Measurements from ENCODE around the gene EDN3. TPM values are rescaled to one million over a fixed set of nuclear protein-coding genes. Genes with fewer than 3 reads are reported as not detected.

The EDN3 gene
- total RNA-seq, 3 donors from 2014 or later (not counting 1 experiment from before 2014, with no cell fraction given) = 0.24 to 0.53 (median 0.41) TPM

DNA sequence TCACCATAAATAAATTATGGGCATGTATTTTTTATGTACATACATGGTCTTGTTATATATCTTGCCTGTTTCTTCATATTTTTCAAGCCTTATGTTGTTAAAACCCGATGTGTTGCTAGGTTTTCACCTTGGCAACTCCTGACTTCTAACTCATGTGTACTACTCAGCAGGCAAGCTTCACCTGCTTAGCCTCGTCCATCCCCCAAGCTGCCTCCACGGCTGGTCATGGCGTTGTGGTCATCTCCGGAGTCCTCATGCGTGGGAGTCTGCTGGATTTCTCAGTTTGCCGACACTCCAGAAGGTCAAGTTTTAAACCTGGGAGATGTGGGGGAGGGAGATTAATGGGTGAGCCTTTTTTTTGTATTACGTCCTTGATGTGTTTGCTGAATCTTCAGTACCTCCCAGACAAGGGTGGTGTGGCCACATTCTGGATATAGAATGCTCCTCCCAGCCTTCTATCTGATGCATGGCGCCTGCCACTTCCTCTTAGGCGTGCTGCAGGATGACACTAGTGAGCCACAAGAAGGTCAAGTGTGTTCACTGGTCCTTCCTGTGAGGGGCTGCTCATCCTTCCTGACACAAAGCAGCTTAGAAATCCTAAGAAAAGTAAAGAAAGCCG, 26.6 kb upstream of the EDN3 start:
- Mint-ChIP-seq H3K4me3 (peak overlapping the region; percentile 67), H3K9me3 (no peaks in the 10 kb centered on the region), H3K36me3 (no peaks in the 10 kb centered on the region), H3K4me1 (peaks cover 32 to 36% of the 10 kb centered on the region in 2 donors), H3K27ac (no peak overlapping the region), H3K27me3 (ENCODE audit: low read depth in 2 of 2) (peaks cover 8 to 14% of the 10 kb centered on the region in 2 donors)
- no peak overlapping the region for H3K4me3 ChIP-seq (ENCODE audit: low read length)
- no peak overlapping the region for H3K27ac ChIP-seq (ENCODE audit: low read length)
- DNase-seq (no peak), ATAC-seq (peak in 1 of 3 donors; percentile 40)
- H3K9me3 ChIP-seq (ENCODE audit: control insufficient read depth, insufficient read depth, low read length) = no peaks in the 10 kb centered on the region
- WGBS (ENCODE audit: insufficient coverage) = 61% methylated on average over 11 of the region's 11 CpGs
- no peaks in the 10 kb centered on the region for H3K36me3 ChIP-seq (ENCODE audit: control insufficient read depth, insufficient read depth, low read length)
- TF ChIP-seq, protein P1, sequence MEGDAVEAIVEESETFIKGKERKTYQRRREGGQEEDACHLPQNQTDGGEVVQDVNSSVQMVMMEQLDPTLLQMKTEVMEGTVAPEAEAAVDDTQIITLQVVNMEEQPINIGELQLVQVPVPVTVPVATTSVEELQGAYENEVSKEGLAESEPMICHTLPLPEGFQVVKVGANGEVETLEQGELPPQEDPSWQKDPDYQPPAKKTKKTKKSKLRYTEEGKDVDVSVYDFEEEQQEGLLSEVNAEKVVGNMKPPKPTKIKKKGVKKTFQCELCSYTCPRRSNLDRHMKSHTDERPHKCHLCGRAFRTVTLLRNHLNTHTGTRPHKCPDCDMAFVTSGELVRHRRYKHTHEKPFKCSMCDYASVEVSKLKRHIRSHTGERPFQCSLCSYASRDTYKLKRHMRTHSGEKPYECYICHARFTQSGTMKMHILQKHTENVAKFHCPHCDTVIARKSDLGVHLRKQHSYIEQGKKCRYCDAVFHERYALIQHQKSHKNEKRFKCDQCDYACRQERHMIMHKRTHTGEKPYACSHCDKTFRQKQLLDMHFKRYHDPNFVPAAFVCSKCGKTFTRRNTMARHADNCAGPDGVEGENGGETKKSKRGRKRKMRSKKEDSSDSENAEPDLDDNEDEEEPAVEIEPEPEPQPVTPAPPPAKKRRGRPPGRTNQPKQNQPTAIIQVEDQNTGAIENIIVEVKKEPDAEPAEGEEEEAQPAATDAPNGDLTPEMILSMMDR (IDR thresholded peaks at IDR 0.05) = no peak
- peaks cover 16% of the 10 kb centered on the region for H3K4me1 ChIP-seq (ENCODE audit: control insufficient read depth, insufficient read depth, low read length)
- peaks cover 2% of the 10 kb centered on the region for H3K27me3 ChIP-seq (ENCODE audit: control insufficient read depth, insufficient read depth, low read length)
- intact Hi-C loops (cut with micrococcal nuclease) = no loop called here

DNA sequence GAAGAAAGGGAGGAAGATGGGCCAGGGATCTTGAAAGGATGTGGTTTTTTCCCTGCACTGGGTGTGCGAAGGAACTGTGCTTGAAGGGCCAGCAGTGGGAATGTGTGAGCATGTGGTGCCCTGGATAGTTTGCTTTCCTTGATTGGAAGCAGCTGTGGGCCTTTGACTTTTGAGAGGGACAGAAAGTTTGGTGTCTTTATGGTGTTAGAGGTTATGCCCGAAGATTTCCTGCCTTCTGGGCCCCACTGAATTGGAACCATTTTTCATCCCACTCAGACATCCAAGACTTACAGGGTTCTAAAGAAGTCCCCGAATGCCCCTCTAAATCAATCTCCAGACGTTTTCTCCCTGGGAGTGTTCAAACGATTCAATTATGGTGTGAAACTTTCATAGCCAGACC, 23.5 kb upstream of the EDN3 start:
- Histone ChIP-seq H3K9me3 (ENCODE audit: control insufficient read depth, insufficient read depth, low read length) (no peaks in the 10 kb centered on the region), H3K36me3 (ENCODE audit: control insufficient read depth, insufficient read depth, low read length) (no peaks in the 10 kb centered on the region), H3K27ac (ENCODE audit: low read length) (no peak overlapping the region), H3K27me3 (ENCODE audit: control insufficient read depth, insufficient read depth, low read length) (peaks cover 2% of the 10 kb centered on the region), H3K4me1 (ENCODE audit: control insufficient read depth, insufficient read depth, low read length) (peaks cover 13% of the 10 kb centered on the region), H3K4me3 (ENCODE audit: low read length) (no peak overlapping the region)
- Mint-ChIP-seq H3K4me3 (no peak overlapping the region), H3K27me3 (ENCODE audit: low read depth in 2 of 2) (peaks cover 14 to 18% of the 10 kb centered on the region in 2 donors), H3K4me1 (peaks cover 21 to 22% of the 10 kb centered on the region in 2 donors), H3K9me3 (no peaks in the 10 kb centered on the region), H3K27ac (no peak overlapping the region), H3K36me3 (no peaks in the 10 kb centered on the region)
- TF ChIP-seq, protein P1 (IDR thresholded peaks at IDR 0.05) = no peak
- intact Hi-C loops (cut with micrococcal nuclease) = no loop called here
- 53% methylated on average over 4 of the region's 5 CpGs for WGBS (ENCODE audit: insufficient coverage)
- ATAC-seq (no peak), DNase-seq (no peak)

DNA sequence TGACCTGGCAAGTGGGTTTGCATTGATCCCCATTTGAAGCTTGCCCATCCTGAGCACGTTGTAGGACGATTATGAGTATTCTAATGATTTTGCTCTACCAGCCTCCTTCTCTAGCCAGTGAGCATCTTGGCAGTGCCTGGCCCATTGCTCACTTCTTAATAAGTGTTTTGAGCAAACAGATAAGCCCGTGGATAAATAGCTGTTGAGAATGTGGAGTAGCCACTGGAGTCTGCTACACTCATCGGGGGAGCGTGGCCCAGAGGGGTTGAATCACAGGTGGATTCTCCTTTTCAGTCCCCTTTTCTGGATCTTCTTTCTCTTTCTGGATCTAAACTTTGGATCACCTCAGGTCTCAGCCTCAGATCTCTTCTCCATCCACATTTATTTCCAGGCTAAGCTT, 15.9 kb upstream of the EDN3 start:
- H3K36me3 Mint-ChIP-seq = no peaks in the 10 kb centered on the region
- 83% methylated on average over 5 of the region's 5 CpGs for WGBS (ENCODE audit: insufficient coverage)

More for the DNA sequence above, 15.9 kb upstream of the EDN3 start:
- Mint-ChIP-seq H3K9me3 (no peaks in the 10 kb centered on the region), H3K4me1 (no peaks in the 10 kb centered on the region), H3K27me3 (ENCODE audit: low read depth in 2 of 2) (peaks cover 6 to 37% of the 10 kb centered on the region in 2 donors), H3K4me3 (no peak overlapping the region), H3K27ac (no peak overlapping the region)
- no peaks in the 10 kb centered on the region for H3K4me1 ChIP-seq (ENCODE audit: control insufficient read depth, insufficient read depth, low read length)
- H3K27ac ChIP-seq (ENCODE audit: low read length) = no peak overlapping the region
- TF ChIP-seq, protein P1 (IDR thresholded peaks at IDR 0.05) = no peak
- DNase-seq = no peak
- H3K27me3 ChIP-seq (ENCODE audit: control insufficient read depth, insufficient read depth, low read length) = no peaks in the 10 kb centered on the region
- ATAC-seq = no peak
- H3K4me3 ChIP-seq (ENCODE audit: low read length) = no peak overlapping the region
- intact Hi-C loops (cut with micrococcal nuclease) = no loop called here
- no peaks in the 10 kb centered on the region for H3K9me3 ChIP-seq (ENCODE audit: control insufficient read depth, insufficient read depth, low read length)
- no peaks in the 10 kb centered on the region for H3K36me3 ChIP-seq (ENCODE audit: control insufficient read depth, insufficient read depth, low read length)
